ENCODE measurements around the gene BAG2. TPM values are rescaled to one million over a fixed set of nuclear protein-coding genes. Genes with fewer than 3 reads are reported as not detected.
A peak's percentile ranks its signal among the peaks of the same experiment; 100 is the strongest.

BAG2 gene
- total and polyA plus RNA-seq, 10 of the 15 experiments (the other 5 are each of a cell fraction or from before 2014, with no cell fraction given) = 7.7 to 17.6 (median 9.6) TPM

DNA sequence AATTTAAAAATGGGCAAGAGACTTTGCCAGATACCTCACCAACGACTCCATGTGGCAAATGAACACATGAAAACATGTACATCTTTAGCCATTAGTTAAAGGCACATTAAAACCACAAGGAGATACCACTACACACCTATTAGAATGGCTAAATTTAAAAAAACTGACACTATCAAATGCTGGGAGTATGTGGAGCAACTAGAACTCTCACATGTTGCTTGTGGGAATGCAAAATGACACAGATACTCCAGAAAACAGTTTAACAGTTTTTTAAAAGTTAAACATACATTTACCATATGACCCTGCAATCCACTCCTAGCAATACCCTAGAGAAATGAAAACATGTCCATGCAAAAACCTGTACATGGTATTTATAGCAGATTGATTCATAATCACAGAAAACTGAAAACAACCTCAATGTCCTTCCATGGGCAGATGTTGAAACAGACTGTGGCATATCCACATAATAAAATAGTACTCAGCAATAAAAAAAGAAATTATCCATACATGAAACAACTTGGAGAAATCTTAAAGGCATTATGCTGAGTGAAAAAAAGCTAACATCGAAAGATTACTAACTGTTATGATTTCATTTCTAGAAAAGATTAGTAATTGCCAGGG, 48.1 kb downstream of the BAG2 start (continued):
- TF ChIP-seq, protein P1, sequence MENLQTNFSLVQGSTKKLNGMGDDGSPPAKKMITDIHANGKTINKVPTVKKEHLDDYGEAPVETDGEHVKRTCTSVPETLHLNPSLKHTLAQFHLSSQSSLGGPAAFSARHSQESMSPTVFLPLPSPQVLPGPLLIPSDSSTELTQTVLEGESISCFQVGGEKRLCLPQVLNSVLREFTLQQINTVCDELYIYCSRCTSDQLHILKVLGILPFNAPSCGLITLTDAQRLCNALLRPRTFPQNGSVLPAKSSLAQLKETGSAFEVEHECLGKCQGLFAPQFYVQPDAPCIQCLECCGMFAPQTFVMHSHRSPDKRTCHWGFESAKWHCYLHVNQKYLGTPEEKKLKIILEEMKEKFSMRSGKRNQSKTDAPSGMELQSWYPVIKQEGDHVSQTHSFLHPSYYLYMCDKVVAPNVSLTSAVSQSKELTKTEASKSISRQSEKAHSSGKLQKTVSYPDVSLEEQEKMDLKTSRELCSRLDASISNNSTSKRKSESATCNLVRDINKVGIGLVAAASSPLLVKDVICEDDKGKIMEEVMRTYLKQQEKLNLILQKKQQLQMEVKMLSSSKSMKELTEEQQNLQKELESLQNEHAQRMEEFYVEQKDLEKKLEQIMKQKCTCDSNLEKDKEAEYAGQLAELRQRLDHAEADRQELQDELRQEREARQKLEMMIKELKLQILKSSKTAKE (IDR thresholded peaks at IDR 0.05; ENCODE audit: low read depth, poor library complexity, severe bottlenecking) = no peak
- no peak for TF ChIP-seq BACH1 (IDR thresholded peaks at IDR 0.05; ENCODE audit: borderline replicate concordance)

DNA sequence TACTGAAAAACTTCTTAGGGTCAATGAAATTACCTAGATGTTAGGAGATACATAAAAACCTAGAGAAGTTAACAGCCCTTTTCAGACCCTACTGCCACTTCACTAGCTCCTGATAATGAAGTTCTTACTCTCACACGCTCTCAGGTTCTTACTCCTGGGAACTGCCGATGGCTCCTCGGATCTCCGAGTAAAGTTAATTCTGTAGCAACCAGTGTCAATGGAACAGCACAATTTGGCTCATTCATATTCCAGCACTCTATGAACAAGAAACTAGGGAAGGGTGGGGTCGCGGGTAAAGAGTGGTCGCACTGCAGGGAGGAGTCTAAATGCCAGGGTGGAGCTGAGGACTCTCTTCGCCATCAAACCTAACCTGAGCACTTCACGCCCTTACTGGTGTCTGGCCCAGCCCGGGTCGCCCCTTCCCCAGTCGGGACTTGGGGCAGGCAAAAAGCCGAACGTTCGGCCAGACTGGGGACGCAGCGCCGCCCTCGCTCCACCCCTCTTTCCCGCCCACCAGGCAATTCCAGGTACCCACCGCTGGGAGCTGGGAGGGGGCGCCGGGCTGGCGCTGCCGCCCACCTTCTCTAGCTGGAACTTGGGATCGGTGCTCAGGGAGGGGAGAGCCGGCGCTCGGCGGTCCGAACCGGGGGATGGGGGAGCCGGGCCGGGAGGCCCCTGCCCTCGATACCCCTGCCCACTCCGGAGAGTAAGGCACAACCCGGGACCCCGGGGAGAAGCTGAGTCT, 49.2 kb downstream of the BAG2 start:
- BruUV-seq (replicated peaks) = TSS peak; percentile 56
- TF ChIP-seq EED (IDR thresholded peaks at IDR 0.05; ENCODE audit: low read depth) (peak; percentile 68; the same call in 1 of the 2 replicates), SP1 (IDR thresholded peaks at IDR 0.05; ENCODE audit: low read depth, low read length) (no peak), IKZF1 (conservative IDR thresholded peaks at IDR 0.05) (0 out of 2 replicates have a peak, but pooled peaks have one; percentile 85), ZNF274 (IDR thresholded peaks at IDR 0.05; ENCODE audit: insufficient read depth, insufficient read length) (no peak), SMARCA5 (IDR thresholded peaks at IDR 0.05) (0 out of 2 replicates have a peak, but pooled peaks have one; percentile 30), CBX5 (IDR thresholded peaks at IDR 0.05; ENCODE audit: low read depth) (0 out of 2 replicates have a peak, but pooled peaks have one; percentile 46), NBN (IDR thresholded peaks at IDR 0.05) (0 out of 2 replicates have a peak, but pooled peaks have one; percentile 10), EGR1 (IDR thresholded peaks at IDR 0.05; ENCODE audit: borderline replicate concordance in 1 of 2, low read depth in 2 of 2, low read length in 2 of 2) (peak in 1 of 2 experiments; percentile 53; a peak in 1 of 3 replicates), YY1 (IDR thresholded peaks at IDR 0.05; ENCODE audit: low read depth, low read length) (peak; percentile 0; the same call in 1 of the 2 replicates), MYC (IDR thresholded peaks at IDR 0.05; ENCODE audit: insufficient read depth, insufficient read length, insufficient replicate concordance, low read length, severe bottlenecking) (no peak)
- TF ChIP-seq, protein P2, sequence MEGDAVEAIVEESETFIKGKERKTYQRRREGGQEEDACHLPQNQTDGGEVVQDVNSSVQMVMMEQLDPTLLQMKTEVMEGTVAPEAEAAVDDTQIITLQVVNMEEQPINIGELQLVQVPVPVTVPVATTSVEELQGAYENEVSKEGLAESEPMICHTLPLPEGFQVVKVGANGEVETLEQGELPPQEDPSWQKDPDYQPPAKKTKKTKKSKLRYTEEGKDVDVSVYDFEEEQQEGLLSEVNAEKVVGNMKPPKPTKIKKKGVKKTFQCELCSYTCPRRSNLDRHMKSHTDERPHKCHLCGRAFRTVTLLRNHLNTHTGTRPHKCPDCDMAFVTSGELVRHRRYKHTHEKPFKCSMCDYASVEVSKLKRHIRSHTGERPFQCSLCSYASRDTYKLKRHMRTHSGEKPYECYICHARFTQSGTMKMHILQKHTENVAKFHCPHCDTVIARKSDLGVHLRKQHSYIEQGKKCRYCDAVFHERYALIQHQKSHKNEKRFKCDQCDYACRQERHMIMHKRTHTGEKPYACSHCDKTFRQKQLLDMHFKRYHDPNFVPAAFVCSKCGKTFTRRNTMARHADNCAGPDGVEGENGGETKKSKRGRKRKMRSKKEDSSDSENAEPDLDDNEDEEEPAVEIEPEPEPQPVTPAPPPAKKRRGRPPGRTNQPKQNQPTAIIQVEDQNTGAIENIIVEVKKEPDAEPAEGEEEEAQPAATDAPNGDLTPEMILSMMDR (IDR thresholded peaks at IDR 0.05 in 2 of 3, conservative IDR thresholded peaks at IDR 0.05 in 1 of 3; ENCODE audit: control insufficient read depth in 2 of 3, extremely low read depth in 1 of 3, insufficient read depth in 1 of 3, low read depth in 3 of 3, low read length in 3 of 3) = peak in 2 of 3 experiments; percentile 25 to 58; a peak in 4 of 6 replicates
- TF ChIP-seq, protein P3, sequence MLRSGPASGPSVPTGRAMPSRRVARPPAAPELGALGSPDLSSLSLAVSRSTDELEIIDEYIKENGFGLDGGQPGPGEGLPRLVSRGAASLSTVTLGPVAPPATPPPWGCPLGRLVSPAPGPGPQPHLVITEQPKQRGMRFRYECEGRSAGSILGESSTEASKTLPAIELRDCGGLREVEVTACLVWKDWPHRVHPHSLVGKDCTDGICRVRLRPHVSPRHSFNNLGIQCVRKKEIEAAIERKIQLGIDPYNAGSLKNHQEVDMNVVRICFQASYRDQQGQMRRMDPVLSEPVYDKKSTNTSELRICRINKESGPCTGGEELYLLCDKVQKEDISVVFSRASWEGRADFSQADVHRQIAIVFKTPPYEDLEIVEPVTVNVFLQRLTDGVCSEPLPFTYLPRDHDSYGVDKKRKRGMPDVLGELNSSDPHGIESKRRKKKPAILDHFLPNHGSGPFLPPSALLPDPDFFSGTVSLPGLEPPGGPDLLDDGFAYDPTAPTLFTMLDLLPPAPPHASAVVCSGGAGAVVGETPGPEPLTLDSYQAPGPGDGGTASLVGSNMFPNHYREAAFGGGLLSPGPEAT (IDR thresholded peaks at IDR 0.05; ENCODE audit: low read depth) = peak; percentile 9; the same call in 1 of the 2 replicates

More for the DNA sequence above, 49.2 kb downstream of the BAG2 start:
- POLR2A ChIA-PET = interaction anchor here (0.5 to 1.3 kb wide), 9 partner anchors 14 to 683 kb away, joined by 3 to 8 read pairs (median 3); partner anchors contain the start of gene BAG2
- H3K4me3 ChIP-seq = peak overlapping the region; percentile 81
- peak overlapping the region; percentile 69 for H3K9ac ChIP-seq (ENCODE audit: control insufficient read depth, insufficient read depth, low read length)
- no peaks in the 10 kb centered on the region for H3K4me1 ChIP-seq (ENCODE audit: control insufficient read depth, insufficient read depth, low read length)
- in situ Hi-C loops (cut with MboI) = no loop called here
- peak; percentile 78 for ATAC-seq
- DNase-seq (ENCODE audit: low read depth, low spot score) = no peak
- CTCF ChIA-PET = interaction anchor here (0.9 to 2.0 kb wide), 7 partner anchors 10 to 317 kb away, joined by 3 to 6 read pairs (median 5); partner anchors contain the start of gene BEND6
- H2AFZ ChIP-seq (ENCODE audit: control insufficient read depth, low read depth, low read length) = peak overlapping the region; percentile 91
- H3K27me3 ChIP-seq (replicated peaks in 1 of 2; ENCODE audit: control insufficient read depth in 2 of 2, insufficient read depth in 2 of 2, low read length in 1 of 2) = no peaks in the 10 kb centered on the region
- 3% methylated on average over 38 of the region's 38 CpGs for WGBS (ENCODE audit: insufficient coverage, insufficient replicate concordance, low lambda C conversion rate, missing lambda C conversion rate)
- SMC1A ChIA-PET (ENCODE audit: uncharacterized antibody, unreplicated experiment) = interaction anchor here (0.7 to 1.4 kb wide), 5 partner anchors 9 to 96 kb away, joined by 3 to 4 read pairs (median 3); partner anchors contain the start of gene PRIM2
- H3K79me2 ChIP-seq (ENCODE audit: control insufficient read depth, insufficient read depth, low read length) = peaks cover 6% of the 10 kb centered on the region
- RAD21 ChIA-PET (ENCODE audit: unreplicated experiment) = interaction anchor here (0.7 to 1.8 kb wide), 9 partner anchors 15 to 317 kb away, joined by 3 to 7 read pairs (median 3); partner anchors contain the start of genes BAG2 and PRIM2
- intact Hi-C loops (cut with micrococcal nuclease; ENCODE audit: unreplicated experiment) = loop anchor here (2.0 kb wide), 1 partner anchor 95 kb away; the partner anchor contains the start of gene PRIM2
- peak overlapping the region; percentile 88 for H3K4me2 ChIP-seq (ENCODE audit: control insufficient read depth, insufficient read depth)
- H3K27ac ChIP-seq (ENCODE audit: control insufficient read depth, insufficient read depth) = peak overlapping the region; percentile 6
- no peaks in the 10 kb centered on the region for H3K9me3 ChIP-seq (replicated peaks; ENCODE audit: control insufficient read depth, insufficient read depth, low read length)
- FAIRE-seq = no peak
- no peaks in the 10 kb centered on the region for H4K20me1 ChIP-seq (ENCODE audit: control insufficient read depth, insufficient read depth)
- H3K36me3 ChIP-seq (ENCODE audit: control insufficient read depth in 2 of 2, insufficient read depth in 2 of 2, low read length in 1 of 2) = no peaks in the 10 kb centered on the region

Data from GM12878 (cell line).